Astrocyte (in vitro differentiated cells and primary cell): ENCODE results near the gene GPAT3. TPM values are rescaled to one million over a fixed set of nuclear protein-coding genes. Genes with fewer than 3 reads are reported as not detected.
"Not testable (repeated sequence)": the region's sequence is repeated elsewhere in the genome, so short reads cannot be mapped to it uniquely, and the experiment has no call there.

Experiments used
- DNase-seq: peaks from one replicate; pipeline ENCODE4 v3.0.0-alpha.2; 2010; ENCODE audit warnings: low read depth
- FAIRE-seq: peaks from 2 replicates; lab custom pipeline; 2011; peaks lifted over from hg19 to GRCh38; lab: Jason Lieb, UNC
- H2AFZ ChIP-seq: 2 replicates; pipeline ENCODE4 v1.6.0; 2012; ENCODE audit warnings: low read depth, low read length, inconsistent platforms
- H3K27ac ChIP-seq: 2 replicates; pipeline ENCODE4 v1.5.1; 2011; ENCODE audit warnings: low read depth, low read length, inconsistent platforms
- H3K27me3 ChIP-seq: 2 replicates; pipeline ENCODE4 v1.6.0; 2011; ENCODE audit warnings: low read length, inconsistent platforms; ENCODE audit not compliant: insufficient read depth
- H3K36me3 ChIP-seq: 2 replicates; pipeline ENCODE4 v1.5.1; 2011; ENCODE audit warnings: low read length, inconsistent platforms; ENCODE audit not compliant: insufficient read depth
- H3K4me1 ChIP-seq: 2 replicates; pipeline ENCODE4 v1.5.1; 2011; ENCODE audit warnings: low read length, inconsistent platforms; ENCODE audit not compliant: insufficient read depth
- H3K4me2 ChIP-seq: 2 replicates; pipeline ENCODE4 v1.6.0; 2012; ENCODE audit warnings: low read length, inconsistent platforms
- H3K4me3 ChIP-seq: 2 replicates; pipeline ENCODE4 v1.5.1; 2011; ENCODE audit warnings: low read depth, mild to moderate bottlenecking, low read length, inconsistent platforms; ENCODE audit not compliant: insufficient read depth
- H3K79me2 ChIP-seq: 2 replicates; pipeline ENCODE4 v1.6.0; 2012; ENCODE audit warnings: mild to moderate bottlenecking, low read length, inconsistent platforms; ENCODE audit not compliant: insufficient read depth
- H3K9ac ChIP-seq: 2 replicates; pipeline ENCODE4 v1.6.0; 2012; ENCODE audit warnings: mild to moderate bottlenecking, low read length, inconsistent platforms
- H3K9me3 ChIP-seq: 2 replicates; pipeline ENCODE4 v1.5.1; 2012; ENCODE audit warnings: low read depth, mild to moderate bottlenecking, low read length, inconsistent platforms; ENCODE audit not compliant: insufficient read depth
- H4K20me1 ChIP-seq: 2 replicates; pipeline ENCODE4 v1.6.0; 2012; ENCODE audit warnings: low read length, inconsistent platforms; ENCODE audit not compliant: insufficient read depth
- H3K27ac Mint-ChIP-seq: one replicate; pipeline ENCODE4 v1.8.0; 2021; ENCODE audit warnings: mild to moderate bottlenecking, mixed read lengths; ENCODE audit not compliant: unreplicated experiment
- H3K27me3 Mint-ChIP-seq: one replicate; pipeline ENCODE4 v1.8.0; 2021; ENCODE audit warnings: low read depth, mixed read lengths; ENCODE audit not compliant: unreplicated experiment
- H3K36me3 Mint-ChIP-seq: one replicate; pipeline ENCODE4 v1.8.0; 2021; ENCODE audit warnings: low read depth, mixed read lengths; ENCODE audit not compliant: unreplicated experiment
- H3K4me1 Mint-ChIP-seq: one replicate; pipeline ENCODE4 v1.8.0; 2021; ENCODE audit warnings: low read depth, mixed read lengths; ENCODE audit not compliant: unreplicated experiment
- H3K4me3 Mint-ChIP-seq: one replicate; pipeline ENCODE4 v1.8.0; 2021; ENCODE audit warnings: mild to moderate bottlenecking, moderate library complexity, mixed read lengths; ENCODE audit not compliant: unreplicated experiment
- H3K9me3 Mint-ChIP-seq: one replicate; pipeline ENCODE4 v1.8.0; 2021; ENCODE audit warnings: mild to moderate bottlenecking, mixed read lengths; ENCODE audit not compliant: unreplicated experiment
- CTCF ChIP-seq: IDR thresholded peaks from 2 replicates; pipeline ENCODE4 v1.5.1; 2011; ENCODE audit warnings: low read depth, mild to moderate bottlenecking, inconsistent platforms, low read length, moderate library complexity; ENCODE audit not compliant: insufficient read depth
- EZH2 ChIP-seq: IDR thresholded peaks from 2 replicates; pipeline ENCODE4 v1.6.1; 2012; ENCODE audit warnings: mild to moderate bottlenecking, low read length, inconsistent platforms; ENCODE audit not compliant: insufficient read depth
- total RNA-seq: library from RNA; stranded (reverse); gene quantifications from 2 replicates; pipeline ENCODE4 v1.2.1, GENCODE V29; 2021

The GPAT3 gene
- total RNA-seq, 1 donor from 2014 or later = 0.39 TPM

- Histone ChIP-seq H3K4me3 (no peak overlapping the region), H3K79me2 (no peaks in the 10 kb centered on the region), H3K27me3 (no peaks in the 10 kb centered on the region), H3K9me3 (no peaks in the 10 kb centered on the region), H3K4me1 (no peaks in the 10 kb centered on the region), H3K27ac (no peak overlapping the region), H3K36me3 (no peaks in the 10 kb centered on the region), H4K20me1 (no peaks in the 10 kb centered on the region), H3K9ac (no peak overlapping the region), H2AFZ (no peak overlapping the region), H3K4me2 (no peak overlapping the region)
- H3K27me3 Mint-ChIP-seq = peaks cover 8% of the 10 kb centered on the region
- no peaks in the 10 kb centered on the region for H3K4me1 Mint-ChIP-seq
- no peak overlapping the region for H3K4me3 Mint-ChIP-seq
- DNase-seq (no peak), FAIRE-seq (no peak)
- peaks cover 4% of the 10 kb centered on the region for H3K9me3 Mint-ChIP-seq
- H3K36me3 Mint-ChIP-seq = no peaks in the 10 kb centered on the region
- TF ChIP-seq EZH2 (no peak), CTCF (no peak)
- no peak overlapping the region for H3K27ac Mint-ChIP-seq
These were observed 31.4 kb upstream of the GPAT3 start for GRCh38 chr4:83504503-83504902.

GRCh38 chr4:83504996-83505395 lies 30.9 kb upstream of the GPAT3 start:
- H3K4me1 Mint-ChIP-seq = no peaks in the 10 kb centered on the region
- no peaks in the 10 kb centered on the region for H3K36me3 ChIP-seq
- H3K27ac ChIP-seq = no peak overlapping the region
- peaks cover 4% of the 10 kb centered on the region for H3K9me3 Mint-ChIP-seq
- H3K79me2 ChIP-seq = no peaks in the 10 kb centered on the region
- TF ChIP-seq EZH2 (no peak), CTCF (no peak)
- H3K27me3 ChIP-seq = no peaks in the 10 kb centered on the region
- H3K4me1 ChIP-seq = no peaks in the 10 kb centered on the region
- no peaks in the 10 kb centered on the region for H3K36me3 Mint-ChIP-seq
- no peaks in the 10 kb centered on the region for H4K20me1 ChIP-seq
- no peak overlapping the region for H2AFZ ChIP-seq
- H3K27me3 Mint-ChIP-seq = peaks cover 8% of the 10 kb centered on the region
- no peaks in the 10 kb centered on the region for H3K9me3 ChIP-seq
- no peak overlapping the region for H3K9ac ChIP-seq
- H3K4me2 ChIP-seq = no peak overlapping the region
- no peak for DNase-seq
- H3K4me3 ChIP-seq = no peak overlapping the region
- no peak overlapping the region for H3K4me3 Mint-ChIP-seq
- H3K27ac Mint-ChIP-seq = no peak overlapping the region
- FAIRE-seq = no peak

GRCh38 chr4:83509156-83509585 lies 26.7 kb upstream of the GPAT3 start:
- peak; percentile 14 for DNase-seq
- H3K4me3 Mint-ChIP-seq, H3K27ac Mint-ChIP-seq, H3K36me3 ChIP-seq, H3K36me3 Mint-ChIP-seq, H3K27me3 Mint-ChIP-seq, FAIRE-seq, H3K4me1 ChIP-seq, H3K27ac ChIP-seq, H3K9me3 ChIP-seq, H4K20me1 ChIP-seq, H3K9me3 Mint-ChIP-seq, H3K79me2 ChIP-seq, H3K4me3 ChIP-seq, H3K9ac ChIP-seq, H3K4me1 Mint-ChIP-seq, H3K27me3 ChIP-seq, H3K4me2 ChIP-seq: not testable (repeated sequence)
- TF ChIP-seq CTCF = peak; percentile 63
- peak overlapping the region; percentile 49 for H2AFZ ChIP-seq
